ENCODE results near the gene FBN1. TPM values are rescaled to one million over a fixed set of nuclear protein-coding genes. Genes with fewer than 3 reads are reported as not detected.

Gene FBN1
- total RNA-seq, 1 experiment from 2014 or later, result 5.2 TPM

- no peak for TF ChIP-seq ZNF532 (CRISPR knock-in tag; IDR thresholded peaks at IDR 0.05; ENCODE audit: borderline replicate concordance)
- TF ChIP-seq NR2C2 (CRISPR knock-in tag; IDR thresholded peaks at IDR 0.05), result no peak
- no peak for TF ChIP-seq CREM (CRISPR knock-in tag; IDR thresholded peaks at IDR 0.05)
- no peak for TF ChIP-seq MLX (CRISPR knock-in tag; IDR thresholded peaks at IDR 0.05)
- no peak for TF ChIP-seq PREB (CRISPR knock-in tag; IDR thresholded peaks at IDR 0.05; ENCODE audit: borderline replicate concordance)
- TF ChIP-seq ATF1 (CRISPR knock-in tag; IDR thresholded peaks at IDR 0.05), result no peak
These were observed 203.5 kb downstream of the FBN1 start (continued) for GRCh38 chr15:48442011-48442410.

- Mint-ChIP-seq H3K4me1 (peaks cover 25% of the 10 kb centered on the region), H3K9me3 (no peaks in the 10 kb centered on the region), H3K4me3 (no peak overlapping the region; the same call in 1 of the 2 replicates), H3K36me3 (no peaks in the 10 kb centered on the region), H3K27me3 (ENCODE audit: low read depth) (no peaks in the 10 kb centered on the region; the same call in 1 of the 2 replicates), H3K27ac (peak overlapping the region; percentile 97)
- peak; percentile 98 for ATAC-seq
- TF ChIP-seq ZNF317 (CRISPR knock-in tag; IDR thresholded peaks at IDR 0.05; ENCODE audit: borderline replicate concordance, low read depth) (0 out of 2 replicates have a peak, but pooled peaks have one; percentile 58), MAX (CRISPR knock-in tag; IDR thresholded peaks at IDR 0.05) (peak; percentile 64), FOXK1 (CRISPR knock-in tag; IDR thresholded peaks at IDR 0.05) (no peak)
- POLR2A ChIA-PET, result interaction anchor here (0.7 to 1.1 kb wide), 3 partner anchors 41 to 206 kb away, joined by 3 to 4 read pairs (median 3); partner anchors contain the start of gene FBN1
- peak; percentile 58 for DNase-seq (ENCODE audit: low spot score)
- CTCF ChIA-PET, result interaction anchor here (1.3 to 2.2 kb wide), 4 partner anchors 33 to 103 kb away, joined by 5 to 7 read pairs (median 6); no protein-coding TSS in a partner anchor
These were observed 205.4 kb downstream of the FBN1 start for GRCh38 chr15:48440084-48440483.

GRCh38 chr15:48437178-48437577 is 208.3 kb downstream of the FBN1 start:
- no peak for DNase-seq (ENCODE audit: low spot score)
- no peaks in the 10 kb centered on the region for H3K9me3 Mint-ChIP-seq
- TF ChIP-seq ATF2 (CRISPR knock-in tag; IDR thresholded peaks at IDR 0.05; ENCODE audit: borderline replicate concordance, low read depth), result no peak
- TF ChIP-seq MYBL2 (CRISPR knock-in tag; IDR thresholded peaks at IDR 0.05), result no peak
- no peak for TF ChIP-seq FOXJ3 (CRISPR knock-in tag; IDR thresholded peaks at IDR 0.05; ENCODE audit: borderline replicate concordance)
- no peak for TF ChIP-seq EMX1 (CRISPR knock-in tag; IDR thresholded peaks at IDR 0.05)
- no peak for TF ChIP-seq HMGA2 (CRISPR knock-in tag; IDR thresholded peaks at IDR 0.05)
- no peak for TF ChIP-seq AFF4 (CRISPR knock-in tag; IDR thresholded peaks at IDR 0.05; ENCODE audit: borderline replicate concordance)
- no peak for TF ChIP-seq NR1H2 (CRISPR knock-in tag; IDR thresholded peaks at IDR 0.05)
- no peak for TF ChIP-seq ZNF396 (CRISPR knock-in tag; IDR thresholded peaks at IDR 0.05; ENCODE audit: borderline replicate concordance)
- TF ChIP-seq ZNF263 (CRISPR knock-in tag; IDR thresholded peaks at IDR 0.05; ENCODE audit: low read depth), result no peak
- no peak for TF ChIP-seq ZMAT4 (CRISPR knock-in tag; IDR thresholded peaks at IDR 0.05)
- no peak for TF ChIP-seq ELF4 (CRISPR knock-in tag; IDR thresholded peaks at IDR 0.05; ENCODE audit: low read depth)
- no peak for TF ChIP-seq NR2C2 (CRISPR knock-in tag; IDR thresholded peaks at IDR 0.05)
- TF ChIP-seq NFE2L1 (CRISPR knock-in tag; IDR thresholded peaks at IDR 0.05), result no peak
- TF ChIP-seq TEAD4 (CRISPR knock-in tag; IDR thresholded peaks at IDR 0.05), result no peak

More at GRCh38 chr15:48437178-48437577, 208.3 kb downstream of the FBN1 start:
- no peak for ATAC-seq
- Mint-ChIP-seq H3K27me3 (ENCODE audit: low read depth) (no peaks in the 10 kb centered on the region; the same call in 1 of the 2 replicates), H3K4me3 (no peak overlapping the region), H3K36me3 (no peaks in the 10 kb centered on the region), H3K27ac (no peak overlapping the region), H3K4me1 (peaks cover 25% of the 10 kb centered on the region)
- POLR2A ChIA-PET, result interaction anchor here (0.5 kb wide), 1 partner anchor 106 kb away, joined by 4 read pairs; the partner anchor contains the start of gene DUT
- CTCF ChIA-PET, result no interaction called here

Measured in WTC11 (cell line).